Stimulated activated CD4-positive, alpha-beta T cell treated with anti-CD3 and anti-CD28 coated beads, Interleukin-15, amount 100 ng/mL, for 48 hours (primary cell): ENCODE measurements around the gene SYCE1L.

Source experiments
- DNase-seq, 2 donors: peaks; one replicate each; pipeline ENCODE4 v3.0.0-alpha.2; 2020; ENCODE audit warnings: low read depth in 2 of 2

SYCE1L gene

DNA sequence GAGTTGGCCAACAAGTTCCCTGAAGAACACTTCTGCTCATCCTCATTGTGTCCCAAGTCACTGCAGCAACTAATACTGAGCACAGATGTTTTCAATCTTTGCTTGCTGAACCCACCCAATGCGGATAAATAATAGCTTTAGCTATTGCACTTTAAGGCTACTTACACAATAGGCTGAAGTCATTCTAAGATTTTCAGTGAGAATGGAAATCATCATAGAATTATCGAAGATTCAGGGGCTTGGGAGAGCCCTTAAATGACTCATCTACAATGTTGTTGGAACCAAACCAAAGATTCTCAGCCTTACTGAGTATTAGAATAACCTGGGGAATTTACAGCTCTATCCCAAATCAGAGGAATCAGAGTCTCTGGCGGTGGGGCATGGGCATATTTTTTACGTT, 51.2 kb downstream of the SYCE1L start:
- no peak for DNase-seq
